ENCODE measurements around the gene EEF2.

The EEF2 gene

DNA sequence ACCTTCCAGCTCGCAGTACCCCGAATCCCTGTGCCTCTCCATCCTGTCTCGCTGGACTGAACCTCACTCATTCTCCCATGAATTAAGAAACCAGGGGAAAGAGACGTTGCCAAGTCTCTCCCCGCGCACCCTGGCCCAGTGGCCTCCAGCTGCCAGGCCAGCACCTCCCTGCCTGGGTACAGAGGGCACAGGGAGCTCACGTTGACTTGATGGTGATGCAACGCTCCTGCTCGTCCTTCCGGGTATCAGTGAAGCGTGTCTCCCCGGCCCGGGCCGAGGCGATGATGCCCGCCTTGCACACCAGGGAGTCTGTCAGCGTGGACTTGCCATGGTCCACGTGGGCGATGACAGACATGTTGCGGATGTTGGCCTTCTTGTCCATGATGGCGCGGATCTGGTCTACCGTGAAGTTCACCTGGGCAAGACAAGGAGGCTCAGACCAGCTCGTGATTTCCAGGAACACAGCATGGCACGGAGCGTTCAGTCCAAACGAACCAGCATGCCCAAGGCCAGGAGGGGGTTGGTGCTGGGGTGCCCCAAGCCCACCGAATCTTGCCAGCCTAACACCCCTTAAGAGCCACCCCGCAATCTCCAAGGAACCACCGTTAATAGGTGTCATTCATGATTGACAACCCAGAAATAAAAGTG lies 1.2 kb downstream of the EEF2 start:
- peak; percentile 25 to 43 for DNase-seq

GRCh38 chr19:3983542-3983914 lies 1.7 kb downstream of the EEF2 start:
- no peak for DNase-seq

DNA sequence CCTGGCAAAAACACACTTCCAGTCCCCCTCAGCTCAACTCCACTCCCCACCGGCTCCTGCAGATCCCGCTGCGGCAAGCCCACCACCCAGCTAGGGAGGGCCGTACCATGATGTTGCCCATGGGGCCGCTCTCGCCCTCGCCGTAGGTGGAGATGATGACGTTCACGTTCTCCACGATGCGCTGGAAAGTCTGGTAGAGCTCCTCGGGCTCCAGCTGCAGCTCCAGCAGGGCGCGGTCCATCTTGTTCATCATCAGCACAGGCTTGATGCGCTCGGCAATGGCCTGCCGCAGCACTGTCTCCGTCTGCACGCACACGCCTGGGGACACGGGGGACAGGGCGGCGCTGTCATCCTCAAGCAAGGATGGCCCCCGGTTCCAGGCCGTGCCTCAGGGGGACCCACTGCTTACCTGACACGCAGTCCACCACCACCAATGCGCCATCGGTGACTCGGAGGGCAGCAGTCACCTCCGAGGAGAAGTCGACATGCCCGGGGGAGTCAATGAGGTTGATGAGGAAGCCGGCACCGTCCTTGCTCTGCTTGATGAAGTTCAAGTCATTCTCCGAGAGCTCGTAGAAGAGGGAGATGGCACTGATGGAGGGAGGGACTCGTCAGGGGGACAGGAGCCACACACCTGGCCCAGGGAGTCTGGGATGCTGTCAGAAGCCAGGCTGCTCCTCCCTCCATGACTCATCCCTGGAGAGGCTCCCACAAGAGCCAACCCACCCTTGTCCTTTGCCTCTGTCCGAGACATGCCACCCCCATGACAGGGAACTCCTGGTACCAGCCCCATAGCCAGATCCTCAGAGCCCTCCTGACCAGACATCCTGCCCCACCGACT lies 2.3 kb downstream of the EEF2 start:
- DNase-seq, result no peak

- no peak for DNase-seq
Observed at GRCh38 chr19:3981736-3982681, 3.3 kb downstream of the EEF2 start.

- no peak for DNase-seq
Observed at GRCh38 chr19:3981373-3981735, 3.9 kb downstream of the EEF2 start.

GRCh38 chr19:3980353-3981251 lies 4.7 kb downstream of the EEF2 start:
- DNase-seq, result no peak

GRCh38 chr19:3979674-3980352 lies 5.5 kb downstream of the EEF2 start:
- no peak for DNase-seq

- no peak for DNase-seq
Observed at GRCh38 chr19:3979289-3979673, 6.0 kb downstream of the EEF2 start.

GRCh38 chr19:3978145-3978544 lies 7.1 kb downstream of the EEF2 start:
- no peak for DNase-seq

- no peak for DNase-seq
Observed at GRCh38 chr19:3977242-3978143, 7.8 kb downstream of the EEF2 start.

DNA sequence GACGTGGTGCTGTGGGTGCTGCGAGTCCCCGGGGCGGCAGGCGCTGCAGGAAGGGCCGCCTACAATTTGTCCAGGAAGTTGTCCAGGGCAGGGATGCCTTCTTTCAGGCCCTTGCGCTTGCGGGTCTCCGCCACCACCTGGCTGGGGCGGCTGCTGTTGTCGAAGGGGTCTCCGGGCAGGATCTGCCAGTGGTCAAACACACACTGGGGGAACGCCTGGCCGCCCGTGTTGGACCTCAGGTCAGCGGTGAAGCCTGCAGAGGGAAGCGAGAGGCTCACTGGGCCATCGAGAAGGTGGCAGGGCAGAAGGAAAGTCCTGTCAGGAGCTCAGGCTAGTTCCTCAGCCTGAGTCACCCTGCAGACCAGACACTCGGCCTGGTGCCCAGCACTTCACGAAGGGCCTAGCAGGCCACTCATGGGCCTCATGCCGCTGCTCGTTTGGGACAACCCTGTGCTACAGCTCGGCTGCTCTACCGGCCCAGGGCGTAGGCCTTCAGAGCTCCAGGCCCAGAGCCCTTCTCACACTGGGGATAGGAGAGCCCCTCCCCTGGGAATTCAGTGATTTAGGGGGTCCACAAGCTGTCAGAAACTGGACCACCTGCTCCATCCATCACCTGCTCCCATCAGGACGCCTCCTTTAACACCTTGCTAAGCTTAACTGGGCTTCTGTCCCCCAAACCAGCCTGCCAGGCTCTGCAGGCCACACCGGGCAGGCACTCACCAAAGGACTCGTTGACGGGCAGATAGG lies 8.6 kb downstream of the EEF2 start:
- DNase-seq, result no peak

DNA sequence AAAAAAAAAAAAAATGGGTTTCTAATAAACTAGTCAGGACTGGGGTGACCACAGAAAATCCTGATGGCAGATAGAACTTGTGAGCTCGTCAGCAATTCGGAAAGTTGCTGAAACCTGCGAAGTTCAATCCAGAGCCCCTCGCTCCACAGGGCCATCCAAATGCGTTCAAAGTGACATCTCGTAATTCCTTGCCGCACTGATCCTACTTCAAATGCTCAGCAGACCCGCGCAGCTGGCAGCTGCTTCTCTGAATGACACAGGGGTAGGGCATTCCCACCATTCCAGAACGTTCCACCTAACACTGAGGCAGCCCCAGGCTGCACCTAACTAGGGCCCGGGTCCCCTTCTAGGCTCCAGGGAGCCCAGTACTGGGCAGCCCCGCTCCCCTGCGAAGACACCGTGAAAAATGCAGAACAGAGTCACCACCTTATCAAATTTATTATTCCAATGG lies 9.6 kb downstream of the EEF2 start:
- no peak for DNase-seq

DNA sequence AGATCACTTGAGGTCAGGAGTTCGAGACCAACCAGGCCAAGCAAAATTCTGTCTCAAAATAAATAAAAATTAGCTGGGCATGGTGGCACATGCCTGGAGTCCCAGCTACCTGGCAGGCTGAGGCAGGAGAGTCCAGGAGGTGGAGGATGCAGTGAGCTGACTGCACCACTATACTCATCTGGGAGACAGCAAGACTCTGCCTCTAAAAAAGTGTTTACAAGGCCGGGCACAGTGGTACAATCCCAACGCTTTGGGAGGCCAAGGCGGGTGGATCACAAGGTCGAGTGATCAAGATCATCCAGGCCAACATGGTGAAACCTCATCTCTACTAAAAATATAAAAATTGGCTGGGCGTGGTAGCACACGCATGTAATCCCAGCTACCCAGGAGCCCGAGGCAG lies 10.1 kb downstream of the EEF2 start:
- DNase-seq, result no peak

GRCh38 chr19:3970808-3971598 lies 14.3 kb downstream of the EEF2 start, which contains the start of gene DAPK3:
TSS of gene DAPK3 (minus strand) at chr19:3971099. CDS start at chr19:3969735, 1,364 bp downstream.
- DNase-seq, result peak; percentile 97 to 98

DNA sequence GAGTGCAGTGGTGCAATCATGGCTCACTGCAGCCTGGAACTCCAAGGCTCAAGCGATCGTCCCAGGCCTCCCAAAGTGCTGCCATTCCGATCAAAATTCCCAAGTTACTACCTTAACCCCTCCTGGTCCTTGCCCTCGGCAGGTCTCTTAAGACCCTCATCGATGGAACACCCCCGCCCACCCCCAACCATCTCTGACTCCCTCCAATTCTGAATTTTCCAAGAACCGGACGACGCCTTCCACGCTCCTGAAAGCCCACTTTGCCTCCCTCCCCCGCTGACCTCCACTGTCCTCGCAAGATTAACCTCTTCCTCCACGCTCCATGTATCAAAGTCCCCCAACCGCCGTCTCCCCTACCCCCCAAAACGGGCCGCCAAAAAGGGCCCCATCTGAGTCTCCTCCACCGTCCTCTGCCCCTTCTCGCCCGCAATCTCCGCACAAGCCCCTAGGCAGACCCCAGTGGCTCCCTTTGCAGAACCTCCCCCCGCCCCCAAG lies 14.9 kb downstream of the EEF2 start:
- DNase-seq, result no peak

DNA sequence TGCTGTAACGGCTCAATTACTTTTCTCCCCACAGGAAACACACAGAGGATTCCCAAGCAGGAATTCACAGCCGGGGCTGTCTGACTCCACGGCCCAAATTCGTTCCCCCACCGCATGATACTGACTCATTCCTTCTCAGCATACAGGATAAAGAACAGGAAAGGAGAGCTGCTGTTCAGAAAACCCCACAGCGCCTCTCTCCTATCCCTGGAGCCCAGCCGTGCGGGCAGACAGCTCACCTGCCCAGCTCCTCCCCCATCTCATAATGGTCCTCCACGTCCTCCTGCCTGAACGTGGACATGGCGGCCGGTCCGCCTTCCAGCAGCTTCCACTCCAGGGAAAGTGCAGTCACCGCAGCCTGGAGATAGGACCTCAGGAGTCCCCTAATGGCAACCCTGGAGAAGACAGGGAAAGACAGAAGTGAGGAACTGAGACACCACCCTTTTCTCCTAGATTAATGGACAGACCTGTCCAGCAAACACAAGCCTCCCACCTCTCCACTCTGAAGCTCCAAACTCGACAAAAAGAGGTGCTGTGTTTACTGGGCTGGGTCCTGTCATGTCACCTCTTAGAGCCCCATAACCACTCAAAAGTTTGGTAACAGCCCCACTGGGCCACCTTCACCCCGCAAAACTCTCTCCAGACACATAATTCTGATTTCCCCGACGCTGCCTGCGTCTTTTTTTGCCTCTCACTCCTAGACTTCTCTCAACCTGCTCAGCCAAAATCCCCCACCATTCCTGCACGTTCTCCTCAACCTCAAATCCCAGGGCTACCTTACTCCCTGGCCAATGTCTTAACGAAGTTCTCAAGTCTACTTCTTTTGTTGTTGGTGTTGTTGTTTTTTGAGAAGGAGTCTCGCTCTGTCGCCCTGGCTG lies 15.6 kb downstream of the EEF2 start:
- peak in 1 of 2 experiments; percentile 32 for DNase-seq
